Endothelial cell of hepatic sinusoid (primary cell): ENCODE data around the gene KIAA1191.

Source experiments
- in situ Hi-C: cut with HindIII; loops from 2 replicates; pipeline ENCODE4 v1.10.0; 2017; ENCODE audit warnings: low sequenced_read_pairs

The KIAA1191 gene

DNA sequence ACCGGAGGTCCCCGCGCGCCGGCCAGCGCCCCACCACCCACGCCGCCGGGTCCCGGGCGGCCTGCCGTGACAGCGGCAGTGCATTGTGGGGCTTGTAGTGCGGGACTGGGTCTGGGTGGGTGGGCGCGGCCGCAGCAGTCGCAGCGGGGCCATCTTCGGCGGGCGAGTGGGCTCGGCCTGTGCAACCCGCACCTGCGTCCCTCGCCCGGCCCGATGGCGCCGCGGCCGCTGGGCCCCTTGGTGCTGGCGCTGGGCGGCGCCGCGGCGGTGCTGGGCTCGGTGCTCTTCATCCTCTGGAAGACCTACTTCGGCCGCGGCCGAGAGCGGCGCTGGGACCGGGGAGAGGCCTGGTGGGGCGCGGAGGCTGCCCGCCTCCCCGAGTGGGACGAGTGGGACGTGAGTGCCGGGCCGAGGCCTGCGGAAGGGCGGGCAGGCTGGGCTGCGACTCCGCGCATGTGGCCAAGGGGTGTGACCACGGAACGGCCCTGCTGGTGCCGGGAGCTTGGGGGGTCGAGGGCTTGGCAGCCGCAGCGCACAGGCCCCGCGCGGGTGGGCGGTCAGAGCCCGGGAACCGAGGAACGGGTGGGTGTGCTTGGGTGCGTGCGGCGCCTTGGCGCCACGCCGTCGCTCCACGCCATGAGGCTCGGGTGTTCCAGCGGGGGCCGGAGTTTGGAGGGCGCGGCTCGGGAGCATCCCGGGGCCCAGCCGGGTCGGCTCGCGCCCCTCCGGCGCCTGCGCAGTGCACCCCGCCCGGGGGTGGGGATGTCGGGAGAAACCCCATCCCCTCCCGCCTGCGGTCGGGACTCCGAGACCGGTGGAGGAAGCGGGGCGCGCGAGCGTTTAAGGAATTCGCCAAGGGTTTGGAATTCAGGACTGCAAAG, 4.0 kb upstream of the KIAA1191 start, which contains the start of gene ARL10:
TSS of gene ARL10 (plus strand) at position 137 of the 881 bp plus-strand sequence. CDS start at position 214, 77 bp downstream.
- in situ Hi-C loops: no loop called here

DNA sequence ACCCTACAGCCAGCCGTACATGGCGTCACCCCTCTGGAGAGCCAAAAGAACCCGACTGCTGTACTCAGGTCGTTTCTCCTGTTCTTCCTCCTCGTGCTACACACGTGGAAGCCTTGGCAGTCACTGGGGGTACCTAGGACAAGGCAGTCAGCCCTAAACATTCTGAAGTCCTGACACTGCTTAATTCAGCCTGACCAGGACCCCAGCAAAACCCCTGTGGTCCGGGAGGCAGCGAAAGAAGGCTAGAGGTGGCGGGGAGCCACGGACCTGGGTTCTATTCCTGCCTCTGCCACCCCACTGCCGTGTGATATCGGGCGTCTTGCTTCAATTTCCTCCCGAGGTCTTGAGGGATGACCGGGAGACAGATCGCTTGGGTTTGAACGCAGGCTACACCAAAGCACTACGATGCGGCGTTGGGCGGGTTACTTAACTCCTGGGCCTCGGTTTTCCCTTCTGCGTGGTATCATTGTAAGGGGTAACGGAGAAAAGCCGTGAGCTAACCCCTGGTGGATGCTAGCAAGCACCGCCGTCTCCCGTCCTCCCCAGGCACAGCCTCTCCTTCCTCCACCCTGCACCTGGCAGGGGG, 3.3 kb upstream of the KIAA1191 start:
- in situ Hi-C loops: no loop called here

DNA sequence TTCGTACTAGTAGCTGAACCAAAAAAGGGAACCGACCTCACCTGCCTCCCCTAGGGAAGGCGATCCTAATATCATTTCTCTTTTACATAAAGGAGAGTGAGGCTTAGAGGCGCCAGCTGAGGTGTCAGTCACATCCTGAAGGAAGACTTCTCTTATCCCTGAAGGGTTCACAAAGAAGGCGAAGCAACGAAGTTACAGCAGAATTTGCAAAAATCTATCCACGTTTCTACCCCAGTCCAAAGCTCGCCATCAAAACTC, 598 bp upstream of the KIAA1191 start:
- in situ Hi-C loops: no loop called here

DNA sequence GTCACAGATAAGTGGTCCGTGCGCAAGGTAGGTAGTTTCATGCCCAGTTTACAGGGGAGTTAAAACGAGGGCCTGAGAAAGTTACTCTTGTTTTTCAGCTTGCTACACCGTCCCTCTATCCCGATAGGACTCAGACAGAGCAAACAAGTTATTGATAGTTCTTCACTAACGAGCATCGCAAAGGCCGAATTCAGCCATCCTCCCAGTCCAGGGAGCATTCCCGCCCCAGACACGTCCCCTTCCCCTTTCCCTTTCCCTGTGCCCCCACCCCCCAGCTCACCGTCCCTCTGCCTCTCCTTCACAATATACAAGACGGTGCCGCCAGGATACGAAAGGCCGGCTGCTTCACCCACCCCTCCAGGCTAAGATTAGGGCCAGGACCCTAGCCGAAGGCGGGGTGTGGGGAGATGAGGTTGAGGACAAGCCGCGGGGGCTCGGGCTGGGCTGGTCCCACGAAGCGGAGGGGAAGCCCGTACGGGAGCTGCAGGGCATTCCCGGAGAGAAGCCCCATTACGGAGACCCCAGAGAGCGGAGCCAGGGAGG, 599 bp downstream of the KIAA1191 start:
- in situ Hi-C loops: no loop called here

DNA sequence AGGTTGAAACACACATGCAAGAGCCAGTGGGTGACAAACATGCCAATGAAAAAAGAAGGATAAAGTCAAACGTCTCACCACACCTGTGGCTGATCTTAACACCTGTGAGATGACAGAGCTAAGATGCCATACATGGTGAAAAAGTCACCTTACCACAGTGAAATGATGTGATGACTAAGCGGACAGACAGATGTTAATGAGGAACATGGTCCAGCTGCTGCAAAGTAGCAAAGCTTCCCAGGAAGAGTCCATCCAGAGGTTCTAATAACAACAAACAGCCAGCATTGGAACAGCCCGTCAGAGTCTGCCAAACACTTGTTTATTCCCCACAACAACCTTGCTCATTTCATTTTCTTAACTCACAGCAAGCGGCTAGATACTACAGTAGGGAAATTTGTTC, 1.9 kb downstream of the KIAA1191 start:
- in situ Hi-C loops: no loop called here

DNA sequence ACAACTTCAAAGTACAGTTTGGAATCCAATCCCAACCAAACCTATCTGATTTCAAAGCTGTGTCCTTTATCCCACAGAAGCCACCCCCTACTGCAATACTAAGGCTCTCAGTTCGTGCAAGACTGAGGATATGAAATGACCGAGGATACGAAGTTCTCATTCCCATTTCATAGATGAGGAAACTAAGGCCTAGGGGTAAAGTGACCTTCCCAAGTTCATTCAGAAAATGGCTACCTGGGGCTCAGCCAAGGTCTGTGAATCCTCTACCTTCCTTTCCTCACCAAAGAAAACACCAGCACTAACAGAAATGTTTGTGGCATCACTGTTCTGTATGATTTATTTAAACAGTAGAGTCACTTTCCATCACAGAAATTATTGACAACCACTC, 5.4 kb downstream of the KIAA1191 start:
- in situ Hi-C loops: no loop called here

DNA sequence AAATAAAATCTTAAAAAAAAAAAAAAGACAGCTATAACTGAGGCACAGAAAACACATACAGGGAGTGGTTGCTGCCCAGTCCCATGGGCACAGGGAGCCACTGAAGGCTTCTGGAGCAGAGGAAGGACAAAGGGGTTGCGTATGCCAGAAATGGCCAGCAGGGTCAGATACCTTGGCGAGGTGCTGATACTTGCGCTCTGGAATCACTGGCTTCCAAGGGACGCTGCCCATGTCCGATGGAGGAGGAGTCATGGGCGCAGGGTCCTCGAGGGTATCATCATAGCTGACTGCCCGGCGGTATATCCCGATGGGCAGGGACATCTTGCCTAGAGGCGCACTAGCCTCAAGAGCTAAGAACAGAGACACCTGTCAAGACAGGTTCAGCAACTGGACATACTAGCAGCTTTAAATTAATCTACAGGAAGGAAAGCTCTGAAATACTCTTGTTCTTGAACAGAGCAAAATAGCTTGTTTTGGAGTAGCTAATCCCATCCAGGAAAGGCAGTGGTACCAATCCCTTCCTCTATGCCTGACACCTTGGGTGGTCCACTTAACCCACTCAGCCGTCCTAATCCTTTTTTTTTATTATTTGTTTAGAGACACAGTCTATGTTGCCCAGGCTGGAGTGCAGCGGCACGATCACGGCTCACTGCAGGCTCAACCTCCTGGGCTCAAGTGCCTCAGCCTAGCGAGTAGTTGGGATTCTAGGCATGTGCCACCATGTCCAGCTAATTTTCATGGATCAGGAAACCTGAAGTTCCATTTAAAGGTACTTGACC, 6.0 kb downstream of the KIAA1191 start:
- in situ Hi-C loops: no loop called here

DNA sequence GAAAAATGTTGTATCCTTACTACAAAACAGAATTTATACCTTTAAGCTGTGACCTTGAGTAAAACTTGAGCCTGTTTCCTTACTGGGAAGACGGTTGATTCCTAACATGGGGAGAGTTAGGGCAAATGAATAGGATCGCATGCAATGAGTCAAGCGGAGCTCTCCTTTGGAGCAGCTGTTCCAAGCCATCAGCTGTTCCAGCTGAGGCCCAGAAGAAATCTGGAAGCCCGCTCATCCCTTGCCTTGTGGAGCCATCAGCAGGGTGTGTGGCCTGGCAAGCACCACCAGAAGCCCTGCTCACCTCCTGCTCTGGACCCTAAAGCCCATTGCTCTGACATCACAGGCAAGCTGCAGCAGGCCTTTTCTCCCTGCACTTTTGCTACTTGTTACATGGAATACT, 8.0 kb downstream of the KIAA1191 start:
- in situ Hi-C loops: no loop called here

DNA sequence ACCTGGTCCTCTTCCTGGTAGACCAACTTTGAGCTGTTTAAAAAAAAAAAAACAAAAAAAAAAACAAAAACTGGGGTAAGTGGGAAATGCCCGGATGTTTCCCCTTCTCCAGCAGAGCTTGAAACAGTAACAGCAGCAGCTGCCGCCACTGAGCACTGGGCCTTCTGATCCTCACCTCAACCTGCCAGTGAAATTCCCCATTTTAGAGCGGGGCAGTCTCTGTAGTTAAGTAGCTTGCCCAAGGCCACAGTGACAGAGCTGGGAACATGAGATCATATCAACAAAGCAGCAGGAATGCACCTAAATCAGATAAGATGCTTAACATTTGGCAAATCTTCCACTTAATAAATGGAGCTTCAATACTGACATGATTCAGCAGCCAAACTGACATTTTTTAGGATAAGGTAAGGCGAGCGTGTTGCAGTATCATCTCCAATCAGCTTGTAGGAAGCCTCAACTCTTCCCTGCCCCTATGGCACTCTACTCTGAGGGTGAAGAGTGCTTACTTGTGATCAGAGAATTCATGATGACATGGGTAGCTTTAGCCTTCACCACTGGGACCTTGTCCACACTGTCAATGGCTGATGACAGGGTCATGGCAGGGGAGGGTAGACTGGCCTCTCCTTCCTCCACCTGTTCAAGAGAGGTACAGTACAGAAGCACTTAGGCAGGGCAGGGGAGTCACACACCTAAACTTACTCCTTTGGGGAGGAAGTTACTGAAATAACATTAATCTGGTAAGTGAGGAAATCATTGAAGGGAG, 9.3 kb downstream of the KIAA1191 start:
- in situ Hi-C loops: no loop called here

DNA sequence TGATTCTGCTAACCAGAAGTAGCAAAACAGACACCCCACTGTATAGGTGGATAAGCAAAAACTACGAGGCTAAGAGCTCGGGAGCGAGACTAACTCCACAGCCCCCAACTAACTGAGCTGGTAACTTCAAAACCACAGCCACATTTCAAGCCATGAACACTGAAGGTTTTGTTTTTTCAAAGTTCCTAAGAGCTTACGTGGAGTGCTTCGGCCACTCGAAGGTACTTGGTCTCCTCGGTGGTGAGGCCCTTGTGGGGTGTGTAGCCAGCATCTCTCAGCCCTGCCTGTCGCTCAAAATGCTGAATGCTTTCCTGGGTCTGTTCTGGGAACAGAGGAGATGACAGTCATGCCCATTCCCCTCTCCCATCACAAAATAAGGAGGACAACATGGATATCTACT, 11.1 kb downstream of the KIAA1191 start:
- in situ Hi-C loops: no loop called here

DNA sequence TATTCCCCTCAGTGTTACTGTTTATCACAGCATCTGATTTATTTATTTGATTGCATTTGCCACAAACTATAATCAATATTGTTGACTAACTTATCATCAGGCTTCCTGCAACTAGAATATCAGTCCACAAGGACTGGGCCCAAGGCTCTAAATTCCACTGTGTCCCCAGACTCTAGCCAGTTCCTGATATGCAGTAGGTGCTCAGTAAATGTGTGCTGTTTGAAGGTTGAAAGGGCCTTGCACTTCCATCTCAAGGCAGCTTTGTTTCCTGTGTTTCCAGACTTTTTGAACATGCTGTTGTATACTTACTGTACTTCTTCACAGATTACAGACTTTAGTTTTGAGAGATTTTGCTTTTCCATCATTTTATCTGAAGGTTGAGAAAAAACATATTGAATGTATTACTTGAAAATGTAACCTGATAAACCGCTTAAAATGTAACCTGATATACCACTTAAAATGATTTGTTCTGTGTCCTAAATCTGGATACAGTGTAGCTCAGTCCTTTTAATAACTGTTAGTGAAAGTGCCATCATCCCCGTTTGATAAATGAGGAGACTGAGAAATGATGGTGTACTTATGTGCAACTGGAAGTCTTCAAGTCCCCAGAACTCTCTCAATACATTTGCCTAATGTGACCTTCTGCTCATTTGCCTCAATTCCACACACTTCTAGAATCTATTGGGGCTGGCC, 18.7 kb downstream of the KIAA1191 start:
- in situ Hi-C loops: no loop called here

DNA sequence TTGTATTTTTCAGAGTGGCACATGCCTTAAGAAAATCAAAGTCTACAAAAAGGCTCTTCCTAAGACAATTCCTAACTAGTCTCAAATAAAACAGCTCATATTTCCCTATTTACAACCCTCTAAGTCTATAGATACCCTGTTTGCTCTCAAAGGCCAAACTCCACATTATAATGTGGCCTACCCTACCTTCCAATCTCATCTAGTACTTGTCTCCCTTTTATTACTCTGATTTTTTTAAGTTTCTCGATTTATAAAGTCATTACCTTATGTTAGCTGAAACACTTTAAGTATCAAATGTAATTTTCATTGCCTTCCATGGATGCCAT, 19.4 kb downstream of the KIAA1191 start:
- in situ Hi-C loops: no loop called here

DNA sequence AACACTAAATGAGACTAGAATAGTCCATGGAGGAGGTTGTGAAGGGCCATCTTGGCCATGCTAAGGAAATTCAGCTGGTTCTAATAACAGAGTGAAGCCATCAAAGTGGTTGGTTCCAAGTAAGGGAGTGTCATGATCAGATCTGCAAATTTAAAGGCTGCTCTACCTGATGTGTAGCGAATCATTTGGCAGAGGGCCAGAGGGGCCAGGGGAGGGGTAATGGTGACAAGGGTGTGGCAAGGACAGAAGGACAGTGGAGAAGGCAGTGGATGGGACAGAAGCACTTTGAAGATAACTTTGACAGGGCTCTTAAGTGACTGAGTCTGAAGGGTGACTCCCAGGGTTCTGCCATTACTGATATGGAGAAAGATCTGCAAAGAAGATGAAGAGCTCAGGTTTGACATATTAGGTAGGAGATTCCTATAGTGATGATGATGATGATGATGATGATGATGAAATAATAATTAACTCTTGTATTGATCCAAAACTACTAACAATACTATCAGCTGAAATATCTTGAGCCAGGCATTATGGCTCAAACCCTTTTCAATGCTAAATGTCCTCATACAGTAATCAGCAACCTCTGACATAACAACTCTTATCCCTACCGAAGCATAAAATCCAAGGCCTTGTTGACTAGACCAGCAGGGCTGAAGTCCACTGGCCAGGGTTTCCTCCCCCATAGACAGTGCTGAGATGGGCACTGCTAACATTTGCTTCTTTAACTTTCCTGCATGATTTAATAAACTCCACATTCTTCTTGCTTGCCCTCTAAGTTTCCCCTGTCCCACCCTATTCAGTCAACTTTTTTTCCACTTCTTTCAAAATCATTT, 20.0 kb downstream of the KIAA1191 start:
- in situ Hi-C loops: no loop called here

DNA sequence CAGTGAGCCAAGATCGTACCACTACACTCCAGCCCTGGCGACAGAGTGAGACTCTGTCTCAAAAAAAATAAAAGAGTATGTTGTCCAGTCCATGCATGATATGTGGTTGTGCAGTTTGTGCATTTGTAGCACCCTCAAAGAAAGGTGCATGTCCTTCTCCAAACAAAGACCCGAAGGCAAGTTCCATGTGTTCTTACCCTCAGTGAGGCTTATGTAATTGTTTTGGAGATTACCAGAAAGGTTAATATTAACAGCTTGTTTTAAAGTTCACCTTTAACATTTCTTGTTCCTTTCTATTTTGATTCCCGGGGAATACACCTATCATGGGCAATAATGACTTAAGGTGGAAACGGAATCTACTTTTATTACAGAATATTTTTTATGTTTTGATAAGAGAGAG, 22.3 kb downstream of the KIAA1191 start:
- in situ Hi-C loops: no loop called here

DNA sequence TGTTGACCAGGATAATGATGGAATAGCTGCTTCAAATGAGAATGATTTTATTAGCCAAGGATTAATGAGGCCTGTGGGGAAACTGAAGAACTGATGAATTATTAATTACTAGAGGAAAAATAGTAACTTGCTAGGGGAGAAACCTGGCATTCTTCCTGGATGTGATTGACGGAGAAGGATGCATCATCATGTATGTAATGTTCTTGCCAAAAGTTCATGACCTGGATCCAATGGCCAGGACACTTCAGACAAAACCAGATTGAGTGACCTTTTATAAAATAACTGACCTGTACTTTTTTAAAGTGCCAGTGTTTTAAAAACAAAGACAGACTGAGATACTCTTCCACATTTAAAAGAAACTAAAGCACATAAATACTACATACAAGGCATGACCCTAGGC, 23.7 kb downstream of the KIAA1191 start:
- in situ Hi-C loops: no loop called here

DNA sequence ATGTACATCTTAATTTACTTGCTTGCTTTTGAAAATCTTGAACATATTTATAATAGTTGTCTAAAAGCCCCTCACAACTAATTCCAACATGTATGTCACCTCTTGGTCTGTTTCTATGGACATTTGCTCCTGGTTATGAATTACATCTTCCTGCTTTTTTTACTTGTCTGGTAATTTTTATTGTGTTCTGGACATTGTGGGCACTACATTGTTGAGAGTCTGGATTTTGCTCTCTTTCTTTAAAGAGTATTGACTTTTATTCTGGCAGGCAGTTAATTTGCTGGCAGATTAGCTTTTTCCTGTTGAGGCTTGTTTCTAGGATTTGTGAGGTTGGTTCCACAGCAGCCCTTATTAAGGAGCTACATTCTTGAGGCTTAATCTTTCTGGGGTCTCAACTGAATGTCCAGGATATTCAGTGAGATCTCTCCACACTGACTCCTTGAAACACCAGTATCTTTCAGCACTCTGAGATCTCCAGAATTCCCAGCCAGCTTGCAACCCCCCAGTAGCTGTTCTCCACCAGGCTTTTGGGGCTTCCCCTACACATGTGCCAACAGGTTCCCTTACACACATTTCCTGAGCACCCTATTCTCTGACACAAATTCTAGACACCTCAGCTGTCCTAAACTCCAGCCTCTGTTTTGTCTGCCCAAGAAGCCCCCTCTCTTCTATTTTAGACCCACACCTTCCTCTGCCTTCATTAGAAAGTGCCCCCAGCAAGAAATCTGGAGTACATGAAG, 27.4 kb downstream of the KIAA1191 start:
- in situ Hi-C loops: no loop called here

DNA sequence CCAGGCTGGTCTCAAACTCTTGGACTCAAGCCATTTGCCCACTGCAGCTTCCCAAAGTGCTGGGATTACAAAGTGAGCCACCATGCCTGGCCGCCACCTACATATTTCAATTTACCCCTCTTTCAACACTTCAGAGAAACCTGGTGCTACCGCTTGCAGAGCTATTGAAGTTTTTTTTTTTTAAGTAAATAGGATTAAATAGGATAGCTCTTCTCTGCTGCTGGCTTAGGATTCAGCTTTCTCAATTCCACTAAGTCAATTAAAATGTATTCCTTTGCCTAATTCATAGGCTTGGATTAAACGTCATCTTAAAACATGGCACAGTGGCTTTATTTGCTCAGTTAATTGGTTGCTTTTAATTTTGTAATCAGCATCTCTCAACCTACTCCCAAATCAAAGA, 41.0 kb downstream of the KIAA1191 start:
- in situ Hi-C loops: no loop called here

DNA sequence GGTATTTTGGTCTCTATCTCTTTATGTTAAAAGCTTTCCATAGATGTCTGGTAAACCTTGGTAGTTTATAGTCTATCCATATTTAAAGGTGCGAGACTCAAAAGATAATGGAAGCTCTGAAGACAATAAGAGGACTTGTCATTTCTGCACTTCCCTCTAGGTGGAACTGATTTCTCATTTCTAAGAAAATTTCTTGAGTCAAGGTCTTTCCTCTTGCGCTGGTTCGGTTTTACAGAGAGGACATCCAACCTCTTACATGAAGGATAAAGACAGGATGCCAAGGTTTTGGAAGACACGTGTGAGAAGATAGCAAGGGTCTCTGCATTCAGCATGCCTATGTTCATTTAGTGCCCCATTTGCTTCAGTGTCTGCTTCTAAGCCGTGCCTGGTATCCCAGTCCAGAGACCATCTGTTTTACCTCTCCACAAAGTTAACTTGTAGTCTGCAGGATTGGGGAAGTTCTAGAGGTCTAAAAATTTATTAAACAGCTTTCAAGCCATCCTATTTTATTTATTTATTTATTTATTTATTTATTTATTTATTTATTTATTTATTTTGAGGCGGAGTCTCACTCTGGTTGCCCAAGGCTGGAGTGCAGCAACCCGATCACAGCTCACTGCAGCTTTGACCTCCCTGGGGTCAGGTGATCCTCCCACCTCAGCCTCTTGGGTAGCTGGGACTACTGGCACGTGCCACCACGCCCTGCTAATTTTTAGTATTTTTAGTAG, 41.6 kb downstream of the KIAA1191 start:
- in situ Hi-C loops: no loop called here
